ENCODE results near the gene IFTAP.

- no peak for TF ChIP-seq CTCF (conservative IDR thresholded peaks at IDR 0.05; ENCODE audit: low read length)
- no peak for TF ChIP-seq EZH2phosphoT487 (IDR thresholded peaks at IDR 0.05; ENCODE audit: borderline replicate concordance, low read depth, low read length)
These were observed 16.4 kb upstream of the IFTAP start for GRCh38 chr11:36577859-36578258.

All from OCI-LY7 (cell line).